Fibroblast of lung (primary cell): ENCODE data around the gene HOXA9. TPM values are rescaled to one million over a fixed set of nuclear protein-coding genes. Genes with fewer than 3 reads are reported as not detected.

Source experiments
- DNase-seq, 2 donors: peaks; one replicate each; pipeline versions ENCODE4 v3.0.0 to v3.0.0-alpha.2; 2010; ENCODE audit warnings: low read depth in 2 of 2
- H2AFZ ChIP-seq: 2 replicates; pipeline ENCODE4 v1.5.1; 2012; ENCODE audit warnings: low read length, control low read depth, inconsistent platforms
- H3K27ac ChIP-seq: 2 replicates; pipeline ENCODE4 v1.5.1; 2011; ENCODE audit warnings: low read length, control low read depth; ENCODE audit not compliant: insufficient read depth
- H3K27me3 ChIP-seq: 2 replicates; pipeline ENCODE4 v1.5.1; 2011; ENCODE audit warnings: mild to moderate bottlenecking, low read length; ENCODE audit not compliant: control insufficient read depth, insufficient read depth
- H3K36me3 ChIP-seq: 2 replicates; pipeline ENCODE4 v1.5.1; 2011; ENCODE audit warnings: low read length; ENCODE audit not compliant: control insufficient read depth, insufficient read depth
- H3K4me1 ChIP-seq: 2 replicates; pipeline ENCODE4 v1.5.1; 2011; ENCODE audit warnings: low read length; ENCODE audit not compliant: control insufficient read depth, insufficient read depth; ENCODE audit errors: extremely low read depth
- H3K4me2 ChIP-seq: 2 replicates; pipeline ENCODE4 v1.5.1; 2011; ENCODE audit warnings: low read length, control low read depth; ENCODE audit not compliant: insufficient read depth; ENCODE audit errors: extremely low read depth
- H3K4me3 ChIP-seq, 4 experiments: fragments of 200-600 bp in 1 of 4; sonication (generic) in 1 of 4; replicated peaks in 1 of 4; 2 replicates each; pipeline ENCODE4 v1.5.1; 2011 to 2016; ENCODE audit warnings: low read length in 4 of 4, low read depth in 3 of 4, mild to moderate bottlenecking in 3 of 4, control low read depth in 2 of 4, inconsistent platforms in 1 of 4, mixed read lengths in 1 of 4; ENCODE audit not compliant: insufficient read depth in 1 of 4; ENCODE audit errors: control extremely low read depth in 1 of 4
- H3K79me2 ChIP-seq: 2 replicates; pipeline ENCODE4 v1.5.1; 2012; ENCODE audit warnings: mild to moderate bottlenecking, low read length, inconsistent platforms; ENCODE audit not compliant: control insufficient read depth, insufficient read depth
- H3K9ac ChIP-seq: 2 replicates; pipeline ENCODE4 v1.5.1; 2011; ENCODE audit warnings: mild to moderate bottlenecking, low read length, control low read depth; ENCODE audit not compliant: insufficient read depth
- H3K9me3 ChIP-seq: 2 replicates; pipeline ENCODE4 v1.5.1; 2012; ENCODE audit warnings: low read depth, low read length; ENCODE audit not compliant: control insufficient read depth, insufficient read depth
- H4K20me1 ChIP-seq: 2 replicates; pipeline ENCODE4 v1.5.1; 2011; ENCODE audit warnings: low read length; ENCODE audit not compliant: control insufficient read depth, insufficient read depth; ENCODE audit errors: extremely low read depth
- EZH2 ChIP-seq: IDR thresholded peaks from 2 replicates; pipeline ENCODE4 v1.5.1; 2012; ENCODE audit warnings: low read length, control low read depth, mild to moderate bottlenecking; ENCODE audit errors: missing control alignments
- polyA plus RNA-seq, 2 donors: library from polyadenylated mRNA; depleted of rRNA in 1 of 2; stranded (reverse) in 1 of 2; unstranded in 1 of 2; fragments of >200 nt; gene quantifications; 2 replicates each; pipeline ENCODE4 v1.2.1, GENCODE V29; 2011 to 2012; ENCODE audit warnings: missing spikeins in 1 of 2
- total RNA-seq: library from RNA; depleted of rRNA; stranded (reverse); fragments of >200 nt; gene quantifications from 2 replicates; pipeline ENCODE4 v1.2.1, GENCODE V29; 2014
- TF ChIP-seq, protein P1 (sequence below), 2 donors: IDR thresholded peaks in 1 of 2; conservative IDR thresholded peaks in 1 of 2; 1 replicate in 1 of 2; 2 replicates in 1 of 2; pipeline ENCODE4 v1.5.1; 2011 to 2012; ENCODE audit warnings: low read length in 2 of 2, control low read depth in 1 of 2, inconsistent platforms in 1 of 2, low read depth in 1 of 2, mild to moderate bottlenecking in 1 of 2

The HOXA9 gene
- total and polyA plus RNA-seq, 2 donors (not counting 1 experiment from before 2014, with no cell fraction given), result 0.08 TPM; not detected in 1

DNA sequence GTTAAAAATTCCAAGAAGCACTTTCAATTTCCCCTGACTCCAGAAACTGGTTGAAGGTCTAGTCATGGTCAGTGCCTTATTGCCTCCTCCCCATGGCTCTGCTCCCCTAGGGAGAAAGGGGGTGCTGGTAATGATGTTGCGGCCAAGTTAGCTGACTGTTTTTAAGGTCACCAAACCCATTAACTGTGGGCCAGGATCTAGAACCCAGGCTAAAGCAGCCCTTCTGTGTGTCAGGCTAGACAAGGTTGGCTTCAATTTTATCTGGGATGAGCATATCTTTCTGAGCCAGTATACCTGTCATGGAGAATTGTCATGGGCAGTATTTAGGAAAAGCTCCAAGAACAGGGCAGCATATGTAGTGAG lies 45.7 kb upstream of the HOXA9 start:
- Histone ChIP-seq H2AFZ (no peak overlapping the region), H3K27me3 (peaks cover 80% of the 10 kb centered on the region), H3K27ac (no peak overlapping the region), H3K36me3 (no peaks in the 10 kb centered on the region), H3K4me2 (no peak overlapping the region), H3K4me3 (no peak overlapping the region), H3K9me3 (no peaks in the 10 kb centered on the region), H3K9ac (no peak overlapping the region), H4K20me1 (no peaks in the 10 kb centered on the region), H3K4me1 (no peaks in the 10 kb centered on the region), H3K79me2 (no peaks in the 10 kb centered on the region)
- DNase-seq, result no peak
- TF ChIP-seq EZH2, result peak; percentile 6
- TF ChIP-seq, protein P1, sequence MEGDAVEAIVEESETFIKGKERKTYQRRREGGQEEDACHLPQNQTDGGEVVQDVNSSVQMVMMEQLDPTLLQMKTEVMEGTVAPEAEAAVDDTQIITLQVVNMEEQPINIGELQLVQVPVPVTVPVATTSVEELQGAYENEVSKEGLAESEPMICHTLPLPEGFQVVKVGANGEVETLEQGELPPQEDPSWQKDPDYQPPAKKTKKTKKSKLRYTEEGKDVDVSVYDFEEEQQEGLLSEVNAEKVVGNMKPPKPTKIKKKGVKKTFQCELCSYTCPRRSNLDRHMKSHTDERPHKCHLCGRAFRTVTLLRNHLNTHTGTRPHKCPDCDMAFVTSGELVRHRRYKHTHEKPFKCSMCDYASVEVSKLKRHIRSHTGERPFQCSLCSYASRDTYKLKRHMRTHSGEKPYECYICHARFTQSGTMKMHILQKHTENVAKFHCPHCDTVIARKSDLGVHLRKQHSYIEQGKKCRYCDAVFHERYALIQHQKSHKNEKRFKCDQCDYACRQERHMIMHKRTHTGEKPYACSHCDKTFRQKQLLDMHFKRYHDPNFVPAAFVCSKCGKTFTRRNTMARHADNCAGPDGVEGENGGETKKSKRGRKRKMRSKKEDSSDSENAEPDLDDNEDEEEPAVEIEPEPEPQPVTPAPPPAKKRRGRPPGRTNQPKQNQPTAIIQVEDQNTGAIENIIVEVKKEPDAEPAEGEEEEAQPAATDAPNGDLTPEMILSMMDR (conservative IDR thresholded peaks at IDR 0.05 in 1 of 2, IDR thresholded peaks at IDR 0.05 in 1 of 2; ENCODE audit: low read depth in 1 of 2, low read length in 2 of 2), result no peak

DNA sequence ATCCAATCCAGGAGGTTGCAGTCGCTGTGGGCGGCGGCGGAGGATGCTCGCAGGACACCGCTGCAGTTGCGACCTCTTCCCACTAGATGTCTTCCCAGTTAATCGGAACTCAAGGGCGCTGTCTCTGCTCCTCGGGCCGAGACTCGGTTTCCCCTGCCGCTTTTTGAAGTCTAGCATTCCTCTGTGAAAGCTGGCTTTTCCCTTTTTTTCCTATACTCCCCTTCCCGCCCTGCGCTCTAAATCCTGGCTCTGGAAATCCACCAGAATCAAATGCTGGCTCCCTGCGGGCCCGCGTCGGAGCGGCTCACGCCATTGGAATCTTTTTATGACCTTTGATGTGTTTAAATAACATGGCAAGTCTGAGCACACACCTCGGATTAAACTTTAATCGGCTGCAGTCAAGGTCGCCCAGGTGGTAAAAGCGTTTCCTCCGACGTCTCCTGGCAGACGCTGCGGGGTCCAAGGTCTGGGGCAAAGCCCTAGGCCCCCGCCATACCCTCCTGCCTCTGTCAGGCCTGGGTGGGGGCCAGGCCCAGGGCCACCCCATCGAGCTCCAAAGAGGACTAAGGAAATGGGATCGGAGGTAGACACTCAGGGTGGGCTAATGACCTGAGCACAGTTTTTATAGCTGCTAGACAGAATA lies 45.2 kb upstream of the HOXA9 start:
- H3K36me3 ChIP-seq, result no peaks in the 10 kb centered on the region
- peak; percentile 27 to 41 for DNase-seq
- H3K4me2 ChIP-seq, result peak overlapping the region; percentile 84
- no peaks in the 10 kb centered on the region for H3K79me2 ChIP-seq
- H3K4me3 ChIP-seq, result peak overlapping the region in 2 of 4 experiments; percentile 23 to 46
- peak overlapping the region; percentile 33 for H2AFZ ChIP-seq
- no peaks in the 10 kb centered on the region for H3K4me1 ChIP-seq
- H3K9ac ChIP-seq, result no peak overlapping the region
- TF ChIP-seq EZH2, result no peak
- TF ChIP-seq, protein P1 (conservative IDR thresholded peaks at IDR 0.05 in 1 of 2, IDR thresholded peaks at IDR 0.05 in 1 of 2; ENCODE audit: low read depth in 1 of 2, low read length in 2 of 2), result peak; percentile 72 to 84
- no peaks in the 10 kb centered on the region for H4K20me1 ChIP-seq
- peaks cover 82% of the 10 kb centered on the region for H3K27me3 ChIP-seq
- no peaks in the 10 kb centered on the region for H3K9me3 ChIP-seq
- H3K27ac ChIP-seq, result no peak overlapping the region

- peaks cover under 1% of the 10 kb centered on the region for H3K4me1 ChIP-seq
- no peak overlapping the region for H2AFZ ChIP-seq
Observed at GRCh38 chr7:27209933-27210440, 44.6 kb upstream of the HOXA9 start.

More at GRCh38 chr7:27209933-27210440, 44.6 kb upstream of the HOXA9 start:
- Histone ChIP-seq H3K27ac (no peak overlapping the region), H4K20me1 (no peaks in the 10 kb centered on the region), H3K36me3 (no peaks in the 10 kb centered on the region), H3K27me3 (peaks cover 82% of the 10 kb centered on the region), H3K4me3 (no peak overlapping the region), H3K9ac (no peak overlapping the region), H3K79me2 (no peaks in the 10 kb centered on the region), H3K9me3 (no peaks in the 10 kb centered on the region), H3K4me2 (no peak overlapping the region)
- no peak for DNase-seq
- TF ChIP-seq, protein P1 (conservative IDR thresholded peaks at IDR 0.05 in 1 of 2, IDR thresholded peaks at IDR 0.05 in 1 of 2; ENCODE audit: low read depth in 1 of 2, low read length in 2 of 2), result no peak
- TF ChIP-seq EZH2, result no peak
